ENCODE results near the gene WASF1. TPM values are rescaled to one million over a fixed set of nuclear protein-coding genes. Genes with fewer than 3 reads are reported as not detected.

The WASF1 gene
- total and polyA plus RNA-seq, 2 donors from 2014 or later: 6.5 to 9.7 TPM

GRCh38 chr6:110050440-110050813 is 129.0 kb downstream of the WASF1 start:
- Histone ChIP-seq H3K9me3 (ENCODE audit: control insufficient read depth in 2 of 3, insufficient read depth in 1 of 3, low read length in 3 of 3) (no peaks in the 10 kb centered on the region), H3K27ac (ENCODE audit: low read depth in 2 of 2, low read length in 2 of 2) (no peak overlapping the region), H3K4me3 (ENCODE audit: low read length in 3 of 3) (no peak overlapping the region), H3K36me3 (ENCODE audit: control insufficient read depth in 2 of 3, insufficient read depth in 3 of 3, low read length in 3 of 3) (no peaks in the 10 kb centered on the region), H3K9ac (ENCODE audit: low read length in 3 of 3) (no peak overlapping the region), H3K4me1 (ENCODE audit: control insufficient read depth in 2 of 3, insufficient read depth in 2 of 3, low read depth in 1 of 3, low read length in 3 of 3) (no peaks in the 10 kb centered on the region), H3K27me3 (ENCODE audit: control insufficient read depth, insufficient read depth, low read length) (no peaks in the 10 kb centered on the region)
- FAIRE-seq (no peak), DNase-seq (no peak)
- intact Hi-C loops (cut with DNase I): no loop called here
- no peak for TF ChIP-seq CTCF (IDR thresholded peaks at IDR 0.05; ENCODE audit: borderline replicate concordance, extremely low read depth, insufficient read depth)

Other genes starting within 250 kb of the WASF1 start
- gene GPR6, start 201.4 kb downstream of the WASF1 start, total RNA-seq: not detected
- gene GPR6, start 201.4 kb downstream of the WASF1 start, polyA plus RNA-seq (ENCODE audit: insufficient read depth, low read depth, low replicate concordance): not detected
- gene CDC40, start 757 bp upstream of the WASF1 start, total RNA-seq: 24.6 TPM
- gene CDC40, start 757 bp upstream of the WASF1 start, polyA plus RNA-seq (ENCODE audit: insufficient read depth, low read depth, low replicate concordance): 10.9 TPM
- gene METTL24, start 178.7 kb upstream of the WASF1 start, total RNA-seq: 3.5 TPM
- 1.4 TPM for gene METTL24, start 178.7 kb upstream of the WASF1 start, polyA plus RNA-seq (ENCODE audit: insufficient read depth, low read depth, low replicate concordance)
- gene DDO, start 235.9 kb upstream of the WASF1 start, total RNA-seq: 3.6 TPM
- gene DDO, start 235.9 kb upstream of the WASF1 start, polyA plus RNA-seq (ENCODE audit: insufficient read depth, low read depth, low replicate concordance): 13.4 TPM